A204.1 (cell line): ENCODE measurements around the gene GAL3ST2.
"Not testable (repeated sequence)": the region's sequence is repeated elsewhere in the genome, so short reads cannot be mapped to it uniquely, and the experiment has no call there.

Experiments
- FAIRE-seq: peaks from 2 replicates; lab custom pipeline; 2012; peaks lifted over from hg19 to GRCh38; lab: Jason Lieb, UNC

Gene GAL3ST2

GRCh38 chr2:241768850-241769249 is 7.8 kb upstream of the GAL3ST2 start:
- FAIRE-seq = no peak

- FAIRE-seq = no peak
These were observed 6.8 kb upstream of the GAL3ST2 start for GRCh38 chr2:241769819-241770184.

DNA sequence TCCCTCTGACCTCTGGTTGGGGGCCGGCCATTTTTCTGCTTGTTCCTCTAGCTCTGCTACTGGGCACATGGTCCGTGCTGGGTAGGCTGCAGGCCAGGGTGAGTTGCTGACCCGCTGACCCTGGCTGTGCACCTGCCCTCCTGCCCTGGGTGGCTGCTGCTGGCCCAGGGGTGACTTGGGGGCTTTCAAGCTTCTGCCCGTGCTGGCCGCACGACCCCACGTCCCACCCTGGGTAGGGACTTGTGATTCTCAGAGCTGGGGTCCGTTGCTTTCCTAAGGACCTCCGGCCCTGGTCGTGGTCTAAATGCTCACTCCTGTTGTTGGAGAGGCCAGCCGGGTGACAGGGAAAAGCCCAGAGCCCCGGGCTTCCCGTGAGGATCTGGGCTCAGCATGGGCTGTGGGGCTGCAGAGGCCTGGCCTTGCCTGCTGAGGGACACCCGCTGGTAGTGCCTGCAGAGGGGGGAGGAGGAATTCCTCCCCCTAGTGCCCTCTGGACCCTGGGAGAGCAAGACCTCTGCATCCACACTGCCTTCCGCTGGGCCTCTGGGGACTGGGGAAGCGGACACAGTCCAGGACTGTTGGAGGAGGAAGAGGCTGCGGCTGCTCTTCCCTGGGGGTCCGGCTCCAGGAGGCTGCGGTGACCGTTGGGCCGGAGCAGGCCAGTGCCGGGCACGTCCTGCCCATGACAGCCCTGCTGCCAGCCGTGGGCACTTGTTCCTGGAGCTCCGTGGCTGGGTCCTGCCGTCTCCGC is 6.3 kb upstream of the GAL3ST2 start:
- FAIRE-seq = no peak

- no peak for FAIRE-seq
These were observed 5.7 kb upstream of the GAL3ST2 start for GRCh38 chr2:241770936-241771285.

GRCh38 chr2:241771286-241772062 is 5.1 kb upstream of the GAL3ST2 start:
- no peak for FAIRE-seq

DNA sequence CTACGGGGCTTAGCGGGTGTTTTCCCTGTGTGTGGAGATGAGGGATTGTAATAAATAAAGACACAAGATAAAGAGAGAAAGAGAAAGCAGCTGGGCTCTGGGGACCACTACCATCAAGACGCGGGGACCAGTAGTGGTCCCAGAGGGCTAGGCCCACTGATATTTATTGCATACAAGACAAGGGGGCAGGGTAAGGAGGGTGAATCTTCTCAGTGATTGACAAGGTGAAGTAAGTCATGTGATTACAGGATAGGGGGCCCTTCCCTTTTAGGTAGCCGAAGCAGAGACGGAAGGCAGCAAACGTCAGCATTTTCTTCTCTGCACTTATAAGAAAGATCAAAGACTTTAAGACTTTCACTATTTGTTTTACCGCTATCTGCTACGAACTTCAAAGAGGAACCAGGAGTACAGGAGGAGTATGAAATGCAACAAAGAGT is 4.5 kb upstream of the GAL3ST2 start:
- FAIRE-seq = no peak

DNA sequence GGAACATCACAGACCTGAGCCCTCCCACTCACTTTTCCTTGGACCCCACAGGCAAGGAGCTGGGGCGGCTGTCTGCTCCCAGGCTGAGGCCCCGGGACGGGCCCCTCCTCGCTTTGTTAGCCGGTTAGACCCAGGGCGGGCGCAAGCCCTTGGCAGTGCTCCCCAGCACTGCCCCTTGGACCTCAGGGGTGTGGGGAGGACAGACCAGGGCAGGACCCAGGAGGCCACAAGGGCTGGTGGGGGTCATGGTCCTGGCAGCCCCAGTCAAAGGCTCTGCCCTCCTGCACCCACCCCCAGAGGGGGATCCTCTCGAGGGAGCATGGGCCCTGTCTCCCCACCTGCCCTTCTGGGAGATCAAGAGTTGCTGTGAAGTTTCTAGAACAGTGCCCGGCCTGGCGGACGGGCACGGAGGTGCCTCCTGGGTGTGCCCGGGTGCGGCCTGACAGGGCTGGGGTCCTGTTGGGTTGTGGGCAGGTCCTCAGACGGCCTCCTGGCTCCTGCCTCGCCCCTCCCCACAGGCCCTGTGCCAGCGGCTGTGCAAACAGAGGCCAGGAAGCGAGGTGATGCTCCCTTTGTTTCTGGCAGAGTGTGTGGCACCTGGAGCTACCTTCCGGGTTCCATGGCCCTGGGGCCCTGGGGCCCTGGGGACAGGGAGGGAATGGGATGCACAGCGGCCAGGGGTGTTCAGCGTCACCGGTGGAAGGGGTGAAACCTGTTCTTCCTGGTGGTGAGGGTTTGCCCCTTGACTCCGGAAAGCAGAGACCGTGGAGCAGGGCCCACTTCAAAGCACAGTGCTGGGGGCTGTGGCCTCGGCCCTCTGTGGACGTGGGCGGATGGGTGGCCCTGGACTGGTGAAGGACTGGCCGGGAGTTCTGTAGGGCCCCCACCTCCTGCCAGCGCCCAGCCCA is 2.9 kb upstream of the GAL3ST2 start:
- no peak for FAIRE-seq

GRCh38 chr2:241774419-241775222 is 2.0 kb upstream of the GAL3ST2 start:
- FAIRE-seq = no peak

- no peak for FAIRE-seq
These were observed 1.1 kb upstream of the GAL3ST2 start for GRCh38 chr2:241775223-241776177.

DNA sequence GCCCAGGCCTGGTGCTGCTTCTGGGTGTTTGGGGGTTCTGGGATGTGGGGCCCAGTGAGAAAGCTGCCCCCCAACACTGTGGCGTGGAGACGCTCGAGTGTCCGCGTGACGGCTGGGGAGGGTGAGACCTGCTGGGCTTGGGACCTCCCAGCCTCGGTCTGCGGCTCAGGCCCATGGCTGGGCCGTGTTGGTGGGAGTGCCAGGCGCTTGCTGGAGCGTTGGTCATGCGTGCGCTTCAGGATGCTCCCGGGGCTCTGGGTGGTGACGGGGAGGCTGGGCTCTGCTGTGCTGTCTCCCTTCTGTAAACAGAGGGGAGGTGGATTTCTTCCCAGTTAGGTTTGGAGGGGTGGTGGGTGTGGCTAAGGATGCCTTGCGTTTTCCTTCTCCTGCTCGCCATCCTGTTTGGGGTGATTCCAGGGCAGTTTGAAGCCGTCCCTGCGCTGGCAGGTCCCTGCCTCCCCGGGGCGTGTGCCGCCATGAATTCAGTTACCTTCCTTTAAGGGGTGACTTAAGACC is 606 bp downstream of the GAL3ST2 start:
- FAIRE-seq = no peak

GRCh38 chr2:241777686-241778627 is 1.3 kb downstream of the GAL3ST2 start:
- FAIRE-seq = no peak

- no peak for FAIRE-seq
These were observed 4.4 kb downstream of the GAL3ST2 start for GRCh38 chr2:241780939-241781569.

GRCh38 chr2:241782053-241782452 is 5.4 kb downstream of the GAL3ST2 start:
- FAIRE-seq = not testable (repeated sequence)

DNA sequence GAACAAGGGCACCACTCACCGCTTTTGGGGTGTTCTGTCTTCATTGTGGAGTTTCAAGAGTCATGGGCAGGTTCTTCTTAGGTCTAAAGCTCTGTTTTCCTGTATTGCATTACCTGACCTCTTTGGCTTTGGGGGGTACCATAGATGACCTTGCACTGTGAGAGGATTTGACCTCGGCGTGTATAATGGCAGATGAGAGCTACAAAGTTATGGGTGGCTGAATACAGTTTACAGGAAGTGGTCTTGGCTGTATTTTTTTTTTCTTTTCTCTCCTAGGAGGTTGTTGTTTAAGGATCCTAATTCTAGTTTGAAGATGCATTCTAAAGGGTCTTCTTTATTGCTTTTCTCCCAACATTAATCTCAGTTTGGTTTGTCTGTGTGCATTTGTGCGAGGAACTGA is 11.5 kb downstream of the GAL3ST2 start:
- FAIRE-seq = no peak

GRCh38 chr2:241788572-241788971 is 11.9 kb downstream of the GAL3ST2 start:
- FAIRE-seq = no peak

DNA sequence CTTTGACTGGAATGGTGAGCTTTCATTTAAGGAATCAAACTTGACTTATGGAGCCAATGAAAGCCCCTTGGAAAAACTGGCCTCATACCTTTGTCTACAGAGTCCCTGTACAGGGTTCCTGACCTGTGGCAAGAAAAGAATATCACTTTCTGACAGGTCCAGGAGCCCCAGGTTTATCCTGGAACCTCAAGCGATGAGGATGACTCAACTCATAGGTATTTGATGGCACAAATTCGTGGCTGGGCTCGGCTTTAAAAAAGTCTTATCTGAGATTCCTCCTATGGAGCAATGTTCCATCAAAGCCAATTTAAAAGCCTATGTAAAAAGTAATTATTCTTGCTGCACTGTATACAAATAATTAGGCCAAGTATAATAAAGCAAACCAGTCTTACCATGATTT is 14.8 kb downstream of the GAL3ST2 start:
- FAIRE-seq = not testable (repeated sequence)

- FAIRE-seq = no peak
These were observed 16.8 kb downstream of the GAL3ST2 start for GRCh38 chr2:241793385-241793784.

DNA sequence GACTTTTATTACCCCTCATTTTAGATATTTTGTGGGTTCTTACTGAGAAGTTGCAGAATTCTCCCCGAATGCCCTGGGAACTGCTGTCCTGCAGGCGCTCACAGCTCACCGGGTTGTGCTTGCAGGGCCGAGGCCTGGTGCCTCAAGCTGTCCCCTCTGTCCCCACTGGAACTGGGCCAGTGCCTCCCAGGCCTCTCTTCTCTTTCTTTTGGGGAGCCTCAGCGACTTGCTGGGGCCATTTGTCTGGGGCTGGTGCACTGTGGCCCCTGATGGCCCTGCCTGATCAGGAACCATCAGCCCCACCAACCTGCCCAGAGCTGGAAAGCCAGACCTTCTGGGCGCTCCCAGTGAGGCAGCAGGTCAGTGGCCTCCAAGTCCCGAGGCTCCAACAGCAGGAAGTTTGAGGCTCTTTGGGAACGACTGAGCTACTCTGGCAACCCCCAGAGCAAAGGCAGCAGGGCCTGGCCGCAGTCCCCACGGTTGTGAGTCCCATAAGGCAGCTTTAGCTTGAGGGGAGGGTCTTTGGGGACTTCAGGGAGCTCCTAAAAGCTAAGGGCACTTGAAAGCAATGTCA is 17.7 kb downstream of the GAL3ST2 start:
- no peak for FAIRE-seq
